Neuronal stem cell (in vitro differentiated cells): ENCODE measurements around the gene ADAMTS18.

Experiments
- DNase-seq: peaks from one replicate; pipeline ENCODE4 v3.0.0-alpha.2; 2013; ENCODE audit warnings: low spot score
- H2AFZ ChIP-seq: one replicate; pipeline ENCODE4 v1.6.1; 2013; ENCODE audit warnings: mild to moderate bottlenecking, low read length, inconsistent platforms
- H2AK5ac ChIP-seq: 2 replicates; pipeline ENCODE4 v1.6.1; 2013; ENCODE audit warnings: low read depth, mild to moderate bottlenecking, inconsistent platforms, low read length, moderate library complexity, mixed read lengths
- H2BK120ac ChIP-seq: 2 replicates; pipeline ENCODE4 v1.6.1; 2013; ENCODE audit warnings: low read depth, mild to moderate bottlenecking, inconsistent platforms, low read length, moderate library complexity, mixed read lengths
- H2BK12ac ChIP-seq: one replicate; pipeline ENCODE4 v1.6.1; 2013; ENCODE audit warnings: low read length, inconsistent platforms
- H2BK15ac ChIP-seq: 2 replicates; pipeline ENCODE4 v1.6.1; 2013; ENCODE audit warnings: mild to moderate bottlenecking, low read length, inconsistent platforms, mixed read lengths
- H2BK5ac ChIP-seq: one replicate; pipeline ENCODE4 v1.6.1; 2013; ENCODE audit warnings: inconsistent platforms, mild to moderate bottlenecking, low read length, moderate library complexity
- H3K14ac ChIP-seq: one replicate; pipeline ENCODE4 v1.6.1; 2013; ENCODE audit warnings: low read length, inconsistent platforms
- H3K18ac ChIP-seq: 2 replicates; pipeline ENCODE4 v1.6.1; 2013; ENCODE audit warnings: low read length, inconsistent platforms
- H3K23ac ChIP-seq: 2 replicates; pipeline ENCODE4 v1.6.1; 2013; ENCODE audit warnings: low read depth, mild to moderate bottlenecking, mixed read lengths, low read length, inconsistent platforms; ENCODE audit not compliant: poor library complexity
- H3K27ac ChIP-seq: replicated peaks from 3 replicates; pipeline ENCODE4 v1.5.1; 2013; ENCODE audit warnings: low read length, inconsistent platforms
- H3K27me3 ChIP-seq, 3 experiments: 2 replicates each; pipeline ENCODE4 v1.6.1; 2013; ENCODE audit warnings: low read length in 3 of 3, mild to moderate bottlenecking in 2 of 3, inconsistent platforms in 1 of 3, low read depth in 1 of 3, mixed read lengths in 1 of 3, moderate library complexity in 1 of 3; ENCODE audit not compliant: control insufficient read depth in 3 of 3, insufficient read depth in 3 of 3
- H3K36me3 ChIP-seq, 2 donors: replicated peaks in 1 of 2; 2 replicates each; pipeline ENCODE4 v1.6.1; 2013; ENCODE audit warnings: low read length in 2 of 2; ENCODE audit not compliant: control insufficient read depth in 2 of 2, insufficient read depth in 2 of 2
- H3K4ac ChIP-seq: 2 replicates; pipeline ENCODE4 v1.6.1; 2013; ENCODE audit warnings: inconsistent platforms, mild to moderate bottlenecking, low read length, moderate library complexity
- H3K4me1 ChIP-seq, 2 donors: 1 replicate in 1 of 2; 2 replicates in 1 of 2; pipeline ENCODE4 v1.6.1; 2013; ENCODE audit warnings: low read length in 2 of 2, low read depth in 1 of 2; ENCODE audit not compliant: control insufficient read depth in 2 of 2, insufficient read depth in 1 of 2
- H3K4me2 ChIP-seq: one replicate; pipeline ENCODE4 v1.6.1; 2013; ENCODE audit warnings: mild to moderate bottlenecking, low read length, inconsistent platforms; ENCODE audit not compliant: insufficient read depth, poor library complexity, severe bottlenecking
- H3K4me3 ChIP-seq, 2 donors: 2 replicates each; pipeline ENCODE4 v1.5.1; 2013; ENCODE audit warnings: low read length in 2 of 2, mild to moderate bottlenecking in 2 of 2, inconsistent platforms in 1 of 2, moderate library complexity in 1 of 2
- H3K79me1 ChIP-seq: one replicate; pipeline ENCODE4 v1.6.1; 2013; ENCODE audit warnings: low read depth, mild to moderate bottlenecking, inconsistent platforms, low read length, moderate library complexity
- H3K9ac ChIP-seq: one replicate; pipeline ENCODE4 v1.6.1; 2013; ENCODE audit warnings: mild to moderate bottlenecking, low read depth, low read length, inconsistent platforms; ENCODE audit not compliant: poor library complexity
- H3K9me3 ChIP-seq, 2 donors: replicated peaks in 1 of 2; 2 replicates each; pipeline versions ENCODE3 to v1.6.1; 2013; ENCODE audit warnings: low read length in 2 of 2, mild to moderate bottlenecking in 2 of 2, inconsistent platforms in 1 of 2, low read depth in 1 of 2, mixed read lengths in 1 of 2, moderate library complexity in 1 of 2; ENCODE audit not compliant: control insufficient read depth in 2 of 2, insufficient read depth in 1 of 2
- H4K8ac ChIP-seq: one replicate; pipeline ENCODE4 v1.6.1; 2013; ENCODE audit warnings: low read depth, mild to moderate bottlenecking, inconsistent platforms, low read length, moderate library complexity
- H4K91ac ChIP-seq: one replicate; pipeline ENCODE4 v1.6.1; 2013; ENCODE audit warnings: low read length, low read depth, mild to moderate bottlenecking, inconsistent platforms; ENCODE audit not compliant: poor library complexity
- WGBS, 2 donors: extraction: QIAGEN DNeasy Blood & Tissue Kit; methylation state at CpG; one replicate each; pipeline ENCODE4 v1.1.7; 2013; ENCODE audit warnings: missing lambda C conversion rate in 2 of 2, mixed read lengths in 1 of 2; ENCODE audit not compliant: insufficient read length in 2 of 2, insufficient replicate concordance in 1 of 2; ENCODE audit errors: extremely low coverage in 2 of 2; 5-methylcytosine and 5-hydroxymethylcytosine counted together

ADAMTS18 gene

GRCh38 chr16:77307426-77308162 is 127.2 kb downstream of the ADAMTS18 start:
- Histone ChIP-seq H3K14ac (no peak overlapping the region), H3K4me2 (no peak overlapping the region), H3K4ac (no peak overlapping the region), H3K27ac (no peak overlapping the region), H3K18ac (no peak overlapping the region), H3K27me3 (no peaks in the 10 kb centered on the region), H4K91ac (no peak overlapping the region), H3K23ac (no peak overlapping the region), H2BK12ac (no peak overlapping the region), H2BK15ac (no peak overlapping the region), H3K79me1 (no peaks in the 10 kb centered on the region), H3K4me3 (no peak overlapping the region), H4K8ac (no peak overlapping the region), H3K36me3 (no peaks in the 10 kb centered on the region), H3K9ac (no peak overlapping the region), H3K9me3 (no peaks in the 10 kb centered on the region), H2AK5ac (no peak overlapping the region), H2BK120ac (no peak overlapping the region), H2BK5ac (no peak overlapping the region), H3K4me1 (peaks cover 0 to 5% of the 10 kb centered on the region in 2 donors), H2AFZ (no peak overlapping the region)
- no CpG with 5 or more reads among the region's 8 CpGs for WGBS, 2 donors
- DNase-seq, result no peak

- no peaks in the 10 kb centered on the region for H3K36me3 ChIP-seq
These were observed 128.8 kb downstream of the ADAMTS18 start for GRCh38 chr16:77306075-77306474.

GRCh38 chr16:77304877-77305276 is 130.0 kb downstream of the ADAMTS18 start:
- H3K27ac ChIP-seq, result no peak overlapping the region
- peaks cover 0 to 5% of the 10 kb centered on the region in 2 donors for H3K4me1 ChIP-seq
- no peak overlapping the region for H2BK120ac ChIP-seq
- H2BK15ac ChIP-seq, result no peak overlapping the region
- no peak for DNase-seq
- H4K8ac ChIP-seq, result no peak overlapping the region
- no peak overlapping the region for H2AK5ac ChIP-seq
- H3K14ac ChIP-seq, result no peak overlapping the region
- WGBS, 2 donors, result no CpG with 5 or more reads among the region's 2 CpGs
- H3K9me3 ChIP-seq, result no peaks in the 10 kb centered on the region
- H2BK5ac ChIP-seq, result no peak overlapping the region
- H3K27me3 ChIP-seq, result no peaks in the 10 kb centered on the region
- H3K4me2 ChIP-seq, result no peak overlapping the region
- no peak overlapping the region for H4K91ac ChIP-seq
- no peak overlapping the region for H2AFZ ChIP-seq
- H3K4me3 ChIP-seq, result no peak overlapping the region
- no peak overlapping the region for H3K18ac ChIP-seq
- no peaks in the 10 kb centered on the region for H3K36me3 ChIP-seq
- H2BK12ac ChIP-seq, result no peak overlapping the region
- no peaks in the 10 kb centered on the region for H3K79me1 ChIP-seq
- H3K4ac ChIP-seq, result no peak overlapping the region
- H3K23ac ChIP-seq, result no peak overlapping the region
- H3K9ac ChIP-seq, result no peak overlapping the region

More at GRCh38 chr16:77306075-77306474, 128.8 kb downstream of the ADAMTS18 start:
- H2BK5ac ChIP-seq, result no peak overlapping the region
- H3K4me1 ChIP-seq, result peaks cover 0 to 5% of the 10 kb centered on the region in 2 donors
- H3K18ac ChIP-seq, result no peak overlapping the region
- no peaks in the 10 kb centered on the region for H3K9me3 ChIP-seq
- no CpG with 5 or more reads among the region's 3 CpGs for WGBS, 2 donors
- H3K4me3 ChIP-seq, result no peak overlapping the region
- H2AFZ ChIP-seq, result no peak overlapping the region
- no peak overlapping the region for H3K4ac ChIP-seq
- no peak overlapping the region for H2BK120ac ChIP-seq
- H4K8ac ChIP-seq, result no peak overlapping the region
- no peaks in the 10 kb centered on the region for H3K27me3 ChIP-seq
- H3K4me2 ChIP-seq, result no peak overlapping the region
- no peak overlapping the region for H3K14ac ChIP-seq
- no peak for DNase-seq
- no peak overlapping the region for H3K27ac ChIP-seq
- no peak overlapping the region for H2BK12ac ChIP-seq
- no peak overlapping the region for H4K91ac ChIP-seq
- H2AK5ac ChIP-seq, result no peak overlapping the region
- H3K9ac ChIP-seq, result no peak overlapping the region
- no peak overlapping the region for H3K23ac ChIP-seq
- H2BK15ac ChIP-seq, result no peak overlapping the region
- no peaks in the 10 kb centered on the region for H3K79me1 ChIP-seq

- Histone ChIP-seq H3K4me1 (peaks cover 0 to 7% of the 10 kb centered on the region in 2 donors), H2AK5ac (no peak overlapping the region), H3K36me3 (no peaks in the 10 kb centered on the region), H2BK120ac (no peak overlapping the region), H3K79me1 (no peaks in the 10 kb centered on the region), H3K9me3 (no peaks in the 10 kb centered on the region), H2BK15ac (no peak overlapping the region), H4K91ac (no peak overlapping the region), H2AFZ (no peak overlapping the region), H2BK12ac (no peak overlapping the region), H3K4me2 (no peak overlapping the region), H3K4me3 (no peak overlapping the region), H3K23ac (no peak overlapping the region), H3K14ac (no peak overlapping the region), H3K27ac (no peak overlapping the region), H3K9ac (no peak overlapping the region), H2BK5ac (no peak overlapping the region), H3K27me3 (no peaks in the 10 kb centered on the region), H4K8ac (no peak overlapping the region), H3K18ac (no peak overlapping the region), H3K4ac (no peak overlapping the region)
- no CpG with 5 or more reads among the region's 2 CpGs for WGBS, 2 donors
- no peak for DNase-seq
These were observed 130.7 kb downstream of the ADAMTS18 start for GRCh38 chr16:77304134-77304533.
